OCI-LY1 (cell line): ENCODE results near the gene LBX2.

ENCODE experiments used
- H2AFZ ChIP-seq: fragments of 200-600 bp; sonication (generic), shearing (Covaris generic); 2 replicates; pipeline ENCODE4 v1.6.0; 2014; ENCODE audit warnings: antibody characterized with exemption, mild to moderate bottlenecking, low read length
- H3F3A ChIP-seq: fragments of 200-600 bp; sonication (generic), shearing (Covaris generic); 2 replicates; pipeline ENCODE4 v1.6.0; 2014; ENCODE audit warnings: mild to moderate bottlenecking, antibody characterized with exemption, low read length, moderate library complexity; ENCODE audit not compliant: insufficient read depth
- H3K27ac ChIP-seq: fragments of 200-600 bp; sonication (generic); 2 replicates; pipeline ENCODE4 v1.5.1; 2014; ENCODE audit warnings: low read length, mixed run types, mild to moderate bottlenecking, low read depth; ENCODE audit not compliant: poor library complexity, severe bottlenecking
- H3K27me3 ChIP-seq: fragments of 200-600 bp; sonication (generic); 2 replicates; pipeline ENCODE4 v1.6.0; 2014; ENCODE audit warnings: antibody characterized with exemption, mild to moderate bottlenecking, low read length, moderate library complexity; ENCODE audit not compliant: insufficient read depth
- H3K36me3 ChIP-seq: fragments of 200-600 bp; sonication (generic); 2 replicates; pipeline ENCODE4 v1.6.1; 2014; ENCODE audit warnings: mild to moderate bottlenecking, antibody characterized with exemption, low read length, moderate library complexity, mixed read lengths; ENCODE audit not compliant: insufficient read depth
- H3K4me1 ChIP-seq: fragments of 200-600 bp; sonication (generic); 2 replicates; pipeline ENCODE4 v1.5.1; 2014; ENCODE audit warnings: mild to moderate bottlenecking, low read length, moderate library complexity; ENCODE audit not compliant: insufficient read depth, severe bottlenecking
- H3K4me2 ChIP-seq: fragments of 200-600 bp; sonication (generic), shearing (Covaris generic); 2 replicates; pipeline ENCODE4 v1.6.1; 2014; ENCODE audit warnings: low read length
- H3K4me3 ChIP-seq: fragments of 200-600 bp; sonication (generic); 2 replicates; pipeline ENCODE4 v1.5.1; 2014; ENCODE audit warnings: low read length, low read depth, mild to moderate bottlenecking, mixed read lengths; ENCODE audit not compliant: poor library complexity, severe bottlenecking
- H3K79me2 ChIP-seq: fragments of 200-600 bp; shearing (Covaris generic); 2 replicates; pipeline ENCODE4 v1.6.1; 2016; ENCODE audit warnings: mixed run types, low read length, mixed read lengths; ENCODE audit not compliant: insufficient read depth
- H3K9ac ChIP-seq: fragments of 200-600 bp; sonication (generic), shearing (Covaris generic); 2 replicates; pipeline ENCODE4 v1.6.1; 2014; ENCODE audit warnings: mild to moderate bottlenecking, low read length, mixed read lengths
- H3K9me2 ChIP-seq: fragments of 200-600 bp; sonication (generic), shearing (Covaris generic); 2 replicates; pipeline ENCODE4 v1.6.1; 2014; ENCODE audit warnings: low read depth, mild to moderate bottlenecking, low read length, mixed read lengths
- H3K9me3 ChIP-seq: fragments of 200-600 bp; shearing (Covaris generic); 2 replicates; pipeline ENCODE4 v1.6.1; 2014; ENCODE audit warnings: low read length, mixed read lengths
- H4K20me1 ChIP-seq: fragments of 200-600 bp; sonication (generic), shearing (Covaris generic); 2 replicates; pipeline ENCODE4 v1.6.0; 2016; ENCODE audit warnings: mild to moderate bottlenecking, low read length; ENCODE audit not compliant: insufficient read depth
- CTCF ChIP-seq: fragments of 200-600 bp; sonication (generic), shearing (Covaris generic); IDR thresholded peaks from 2 replicates; pipeline ENCODE4 v1.5.1; 2017; ENCODE audit warnings: mild to moderate bottlenecking, antibody characterized with exemption, low read length, moderate library complexity, mixed read lengths
- EZH2 ChIP-seq: fragments of 200-600 bp; sonication (generic), shearing (Covaris generic); IDR thresholded peaks from 2 replicates; pipeline ENCODE4 v1.8.0; 2017; ENCODE audit warnings: borderline replicate concordance, mixed run types, mild to moderate bottlenecking, antibody characterized with exemption, low read length, moderate library complexity, mixed read lengths

The LBX2 gene

GRCh38 chr2:74513605-74514367, 14.4 kb upstream of the LBX2 start:
- Histone ChIP-seq H3K9me2 (no peaks in the 10 kb centered on the region), H3K4me2 (no peak overlapping the region), H3K9ac (no peak overlapping the region), H3K27me3 (peaks cover 7% of the 10 kb centered on the region; the same call in 1 of the 2 replicates), H3K9me3 (no peaks in the 10 kb centered on the region), H4K20me1 (no peaks in the 10 kb centered on the region), H3K27ac (no peak overlapping the region), H3K4me3 (no peak overlapping the region), H3K79me2 (no peaks in the 10 kb centered on the region), H2AFZ (no peak overlapping the region), H3K4me1 (peaks cover 10% of the 10 kb centered on the region), H3K36me3 (no peaks in the 10 kb centered on the region), H3F3A (no peaks in the 10 kb centered on the region)
- TF ChIP-seq CTCF: no peak
- no peak for TF ChIP-seq EZH2

GRCh38 chr2:74512744-74513604, 13.6 kb upstream of the LBX2 start:
- Histone ChIP-seq H3K4me1 (peaks cover 16% of the 10 kb centered on the region), H3K4me2 (no peak overlapping the region), H3K36me3 (no peaks in the 10 kb centered on the region), H3F3A (no peaks in the 10 kb centered on the region), H3K9me2 (no peaks in the 10 kb centered on the region), H3K79me2 (no peaks in the 10 kb centered on the region), H2AFZ (no peak overlapping the region), H3K27me3 (peaks cover 4% of the 10 kb centered on the region; the same call in 1 of the 2 replicates), H3K4me3 (no peak overlapping the region), H3K9me3 (no peaks in the 10 kb centered on the region), H3K9ac (no peak overlapping the region), H4K20me1 (no peaks in the 10 kb centered on the region), H3K27ac (no peak overlapping the region)
- TF ChIP-seq CTCF (no peak), EZH2 (no peak)

GRCh38 chr2:74511104-74511989, 11.9 kb upstream of the LBX2 start:
- H4K20me1 ChIP-seq: no peaks in the 10 kb centered on the region
- H3K4me2 ChIP-seq: no peak overlapping the region
- H2AFZ ChIP-seq: no peak overlapping the region
- no peaks in the 10 kb centered on the region for H3K79me2 ChIP-seq
- no peak for TF ChIP-seq EZH2
- TF ChIP-seq CTCF: no peak
- H3K27me3 ChIP-seq: peaks cover 4% of the 10 kb centered on the region; the same call in 1 of the 2 replicates
- no peaks in the 10 kb centered on the region for H3K9me2 ChIP-seq
- no peak overlapping the region for H3K9ac ChIP-seq
- no peaks in the 10 kb centered on the region for H3K9me3 ChIP-seq
- no peaks in the 10 kb centered on the region for H3K36me3 ChIP-seq
- peaks cover 22% of the 10 kb centered on the region for H3K4me1 ChIP-seq
- H3K4me3 ChIP-seq: no peak overlapping the region
- H3K27ac ChIP-seq: no peak overlapping the region
- H3F3A ChIP-seq: no peaks in the 10 kb centered on the region
